Measurements from ENCODE around the gene CD300H.

Gene CD300H

DNA sequence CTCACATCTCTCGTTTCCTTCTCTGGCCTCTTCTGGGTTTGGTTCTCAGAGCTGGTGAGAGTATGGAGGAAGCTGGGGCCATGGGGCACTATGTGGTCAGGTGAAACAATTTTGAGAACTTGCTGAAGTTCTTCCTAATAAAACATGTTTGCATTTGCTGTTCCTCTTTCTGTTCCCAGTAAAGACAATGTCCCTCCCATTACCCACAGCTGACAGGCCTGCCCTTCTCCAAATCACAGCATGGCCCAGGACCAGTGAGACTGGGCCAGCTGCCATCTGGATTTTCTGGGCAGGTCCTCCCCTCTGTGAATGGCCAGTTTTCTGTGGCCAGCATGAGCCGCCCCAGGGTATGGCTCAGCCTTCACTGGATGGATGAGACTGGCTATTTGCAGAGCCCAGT is at the start of gene CD300H:
Gene CD300H (minus strand): TSS at position 113 of the 400 bp plus-strand sequence.
- DNase-seq: peak; percentile 3 to 33

DNA sequence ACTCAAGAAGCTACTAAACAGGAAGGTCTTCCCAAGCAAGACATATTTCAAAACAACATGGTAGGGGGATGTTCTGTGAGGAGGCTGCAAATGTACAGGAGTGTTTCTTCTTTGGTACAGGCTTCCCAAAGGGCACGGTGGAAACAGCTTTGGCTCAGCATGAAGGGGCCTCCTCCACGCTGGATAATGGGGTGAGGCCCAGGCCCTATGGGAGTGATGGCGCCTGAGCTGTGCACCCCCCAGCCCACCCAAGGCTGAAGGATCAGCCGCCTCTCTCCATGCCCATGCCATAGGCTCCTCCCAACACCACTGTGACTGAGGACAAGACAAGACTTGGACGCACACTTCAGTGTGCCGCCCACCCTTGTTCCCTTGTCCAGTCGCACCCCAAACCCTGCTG is 49.4 kb upstream of the CD300H start:
- no peak for DNase-seq

DNA sequence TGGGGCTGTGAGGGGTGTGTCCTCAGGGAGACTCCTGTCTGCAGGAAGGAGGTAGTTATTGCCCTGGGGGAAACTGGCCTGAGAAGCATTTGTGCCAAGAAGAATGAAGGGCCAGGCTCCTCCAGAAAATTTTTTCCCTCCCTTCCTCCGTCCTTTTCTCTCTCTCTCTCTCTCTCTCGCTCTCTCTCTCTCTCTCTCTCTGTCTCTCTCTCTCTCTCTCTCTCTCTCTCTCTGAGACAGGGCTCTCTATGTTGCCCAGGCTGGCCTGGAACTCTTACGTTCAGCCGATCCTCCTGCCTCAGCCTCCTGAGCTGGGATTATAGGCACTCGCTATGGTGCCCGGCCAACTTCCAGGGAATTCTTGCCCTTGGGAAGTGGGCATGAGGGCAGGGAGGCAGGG is 44.7 kb upstream of the CD300H start:
- DNase-seq: no peak

DNA sequence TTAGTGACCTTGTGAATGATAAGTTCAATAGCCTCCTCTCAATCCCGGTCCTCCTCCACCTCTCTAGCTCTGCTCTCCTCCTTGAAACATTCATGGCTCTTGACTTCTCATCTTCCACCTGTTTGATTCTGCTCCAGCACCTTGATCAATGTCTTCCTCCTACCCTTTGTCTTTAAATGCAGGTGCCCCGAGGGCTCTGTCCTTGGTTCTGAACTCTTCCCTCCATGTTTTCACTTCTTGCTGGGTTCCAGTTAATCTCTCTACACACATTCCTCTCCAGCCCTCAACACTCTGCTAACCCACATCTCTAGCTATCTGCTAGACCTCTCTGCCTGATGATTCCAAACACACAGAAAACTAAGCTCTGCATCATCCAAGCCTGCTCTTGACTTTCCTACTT is 42.8 kb upstream of the CD300H start:
- no peak for DNase-seq

DNA sequence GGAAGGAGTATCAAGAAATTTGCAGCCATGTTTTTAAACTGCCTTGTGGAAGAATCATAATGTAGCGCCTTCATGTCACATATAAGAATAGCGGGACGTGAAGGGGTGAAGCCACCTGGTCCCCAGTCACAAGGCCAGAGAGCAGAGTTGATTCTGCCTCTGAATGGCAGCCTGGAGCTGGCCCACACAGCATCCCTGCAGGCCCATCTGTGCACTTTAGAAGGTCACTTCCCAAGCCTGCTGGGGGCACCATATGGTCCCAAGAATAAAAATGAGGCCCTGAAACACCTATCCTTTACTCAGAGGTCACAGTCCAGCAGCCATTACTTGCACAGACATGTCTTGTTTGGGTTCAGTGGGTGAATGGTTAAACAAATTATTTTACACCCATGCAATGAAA is 41.2 kb upstream of the CD300H start:
- DNase-seq: no peak

DNA sequence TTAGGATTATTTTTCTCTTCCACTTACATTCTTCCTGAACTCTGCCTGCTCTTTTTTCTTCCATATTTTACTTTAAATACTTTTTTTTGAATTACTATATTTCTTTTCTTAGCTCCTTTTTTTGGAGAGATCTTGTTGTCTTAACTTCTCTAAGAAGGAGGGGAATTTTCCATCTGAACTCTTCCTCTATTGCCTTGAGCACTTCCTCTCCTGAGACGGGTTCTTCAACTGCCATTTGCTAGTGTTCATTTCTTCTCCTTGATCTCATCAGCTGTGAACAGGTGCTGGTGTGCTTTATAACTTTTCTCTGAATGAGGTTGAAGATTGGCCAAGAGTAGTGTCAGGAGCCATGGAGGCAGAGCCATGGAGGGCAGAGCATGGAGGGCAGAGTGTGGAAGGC is 39.9 kb upstream of the CD300H start:
- no peak for DNase-seq

DNA sequence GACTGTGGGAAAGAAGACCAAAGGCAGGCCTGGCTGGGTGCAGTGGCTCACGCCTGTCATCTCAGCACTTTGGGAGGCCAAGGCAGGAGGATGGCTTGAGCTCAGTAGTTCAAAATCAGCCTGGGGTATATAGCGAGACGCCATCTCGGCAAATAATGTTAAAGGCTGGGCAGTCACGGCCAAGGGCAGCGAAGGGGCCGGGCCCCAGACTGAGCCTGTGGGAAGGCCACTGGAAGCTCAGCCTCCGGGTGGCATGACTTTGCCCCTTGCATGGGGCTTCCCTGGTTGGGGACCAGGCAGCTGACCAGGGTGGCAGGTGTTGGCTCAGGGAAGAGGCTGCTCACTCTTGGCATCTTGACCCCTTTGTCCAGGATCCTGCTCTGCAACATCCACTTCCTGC is 38.7 kb upstream of the CD300H start:
- no peak for DNase-seq

DNA sequence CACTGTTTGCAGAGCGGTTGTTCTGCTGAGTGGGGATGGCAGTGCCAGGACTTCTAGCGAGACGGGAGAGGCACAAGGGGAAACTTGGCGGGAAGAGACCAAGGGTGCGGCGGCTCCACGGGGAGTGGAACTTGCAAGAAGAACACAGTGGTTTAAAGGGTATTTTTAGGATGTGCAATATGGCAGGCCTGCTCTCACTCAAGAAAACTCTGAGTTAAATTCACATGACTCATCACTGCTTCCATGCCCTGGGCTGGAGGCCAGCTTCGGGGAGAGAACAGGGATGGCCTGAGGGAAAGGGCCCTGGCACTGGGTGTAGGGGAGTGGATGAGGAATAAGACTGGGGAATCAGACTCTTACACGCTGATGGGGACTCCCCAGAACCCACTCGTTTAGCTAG is 38.1 kb upstream of the CD300H start:
- DNase-seq: no peak

DNA sequence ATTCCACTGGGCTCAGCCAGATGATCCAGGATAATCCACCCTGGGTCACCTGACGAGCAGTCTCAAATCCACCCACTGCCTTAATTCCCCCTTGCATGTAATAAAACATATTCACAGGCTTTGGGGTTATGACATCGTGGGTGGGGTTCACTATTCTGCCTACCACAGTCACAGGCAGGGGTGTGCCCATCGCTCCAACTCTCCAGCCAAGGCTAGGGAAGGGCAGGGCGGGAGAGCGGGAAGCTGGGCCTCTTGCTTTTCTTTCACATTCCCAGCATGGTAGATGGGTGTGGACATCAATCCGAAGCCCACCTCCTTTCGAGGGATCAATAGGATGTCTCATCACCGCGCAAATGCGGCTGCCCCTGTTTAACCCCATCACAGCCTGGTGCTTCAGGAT is 37.5 kb upstream of the CD300H start:
- DNase-seq: no peak

DNA sequence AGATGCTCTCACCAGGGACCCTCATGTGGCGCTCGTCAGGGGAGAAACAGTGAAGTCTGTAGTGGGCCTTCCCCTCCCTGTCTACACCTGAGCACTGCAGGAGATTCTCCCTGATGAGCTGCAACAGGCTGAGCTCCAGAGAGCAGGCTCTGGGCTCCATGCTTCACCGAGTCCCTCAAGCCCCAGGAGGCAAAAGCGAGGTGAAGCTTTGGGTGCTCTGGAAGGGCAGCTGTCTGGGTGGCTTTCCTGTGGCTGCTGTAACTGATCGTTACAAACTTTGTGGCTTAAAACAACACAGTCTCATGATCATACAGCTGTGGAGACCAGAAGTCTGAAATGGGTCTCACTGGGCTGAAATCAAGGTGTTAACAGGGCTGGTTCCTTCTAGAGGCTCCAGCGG is 36.9 kb upstream of the CD300H start:
- no peak for DNase-seq

DNA sequence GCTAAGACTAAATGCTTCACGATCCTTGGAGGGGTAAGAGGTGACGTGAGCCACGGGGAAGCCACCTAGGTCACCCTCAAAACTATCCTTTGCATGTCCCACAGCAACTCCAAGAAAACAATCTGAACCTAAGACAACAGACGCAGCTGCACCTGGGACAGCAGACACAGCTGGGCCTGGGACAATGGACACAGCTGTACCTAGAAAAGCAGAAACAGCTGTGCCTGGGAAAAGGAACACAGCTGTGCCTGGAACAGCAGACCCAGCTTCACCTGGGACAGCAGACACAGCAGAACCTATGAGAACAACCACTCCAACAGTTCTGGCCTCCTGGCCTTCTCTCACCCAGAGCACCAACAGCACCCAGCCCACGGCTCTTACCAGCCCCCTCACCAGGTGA is 36.4 kb upstream of the CD300H start:
- DNase-seq: no peak

DNA sequence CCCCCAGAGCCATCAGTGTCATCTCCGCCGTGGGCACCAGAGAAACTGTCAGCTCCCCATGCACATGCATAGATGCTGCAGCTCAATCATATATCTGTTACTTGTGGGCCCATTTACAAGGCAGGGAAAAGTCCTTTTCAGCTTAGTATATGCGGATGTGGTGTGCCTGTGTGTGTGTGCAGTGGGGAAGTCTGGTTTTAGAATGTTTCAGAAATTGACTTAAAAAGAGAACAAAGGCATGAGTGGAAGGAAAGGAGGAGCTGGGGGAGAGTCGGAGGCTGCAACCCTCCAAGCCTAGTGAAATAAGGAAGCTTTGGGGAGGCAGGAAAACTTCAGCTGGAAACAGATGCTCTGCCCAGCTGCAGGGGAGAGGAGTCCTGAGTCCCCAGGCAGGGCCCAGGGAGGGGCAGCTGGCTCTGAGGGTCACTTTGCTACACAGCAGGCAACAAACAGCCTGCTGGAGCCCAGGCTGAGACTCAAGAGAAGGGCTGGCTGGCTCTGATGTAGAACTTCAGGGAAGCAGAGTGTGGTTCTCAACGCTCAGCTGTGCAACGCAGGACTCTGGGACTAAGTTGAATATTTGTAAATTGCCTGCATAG is 35.8 kb upstream of the CD300H start:
- no peak for DNase-seq

DNA sequence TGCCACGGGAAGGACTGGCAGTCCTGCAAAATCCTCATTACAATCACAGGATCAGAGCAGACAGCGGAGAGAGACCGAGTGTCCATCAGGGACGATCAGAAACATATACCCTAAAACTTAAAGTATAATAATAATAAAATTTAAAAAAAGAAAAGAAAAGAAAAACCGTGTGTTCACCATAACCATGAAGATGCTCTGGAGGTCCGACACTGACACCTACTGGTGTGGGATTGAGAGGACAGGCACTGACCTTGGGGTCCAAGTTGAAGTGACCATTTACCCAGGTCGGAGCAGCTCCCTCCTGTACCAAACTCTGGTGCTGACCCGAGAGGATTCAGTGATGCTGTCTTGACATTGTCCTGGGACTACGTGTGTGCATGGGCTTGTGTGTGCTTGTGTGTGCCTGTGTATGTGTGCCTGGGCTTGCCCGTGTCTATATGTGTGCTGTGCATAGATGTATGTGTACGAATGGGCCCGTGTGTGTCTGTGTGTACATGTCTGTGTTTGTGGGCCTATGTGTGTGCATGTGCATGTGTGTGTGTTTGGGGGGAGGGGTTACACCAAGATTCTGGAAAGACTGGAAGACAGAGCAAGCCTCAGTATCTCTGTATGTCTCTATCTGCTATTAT is 34.7 kb upstream of the CD300H start:
- DNase-seq: peak; percentile 31 to 35

DNA sequence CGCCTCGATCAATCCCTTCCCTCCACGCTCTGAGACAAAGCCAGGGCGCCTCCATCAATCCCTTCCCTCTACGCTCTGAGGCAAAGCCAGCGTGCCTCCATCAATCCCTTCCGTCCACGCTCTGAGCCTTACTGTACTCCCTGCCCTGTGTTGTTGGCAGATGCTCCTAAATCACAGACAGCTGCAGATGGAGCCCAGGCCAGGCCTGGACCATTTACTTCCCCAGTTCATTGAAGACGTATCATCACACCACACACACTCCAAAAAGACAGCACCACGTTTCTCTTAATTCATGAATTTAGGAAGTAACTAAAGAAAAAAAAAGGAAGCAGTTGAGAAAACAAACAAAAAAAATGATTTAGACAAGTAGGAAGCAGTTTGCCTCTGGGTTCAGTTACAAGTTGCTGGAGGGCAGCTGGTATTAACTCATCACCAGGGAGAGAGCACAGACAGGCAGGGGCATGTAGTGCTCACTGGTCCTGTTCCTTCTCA is 32.2 kb upstream of the CD300H start:
- DNase-seq: peak in 1 of 2 donors; percentile 31

DNA sequence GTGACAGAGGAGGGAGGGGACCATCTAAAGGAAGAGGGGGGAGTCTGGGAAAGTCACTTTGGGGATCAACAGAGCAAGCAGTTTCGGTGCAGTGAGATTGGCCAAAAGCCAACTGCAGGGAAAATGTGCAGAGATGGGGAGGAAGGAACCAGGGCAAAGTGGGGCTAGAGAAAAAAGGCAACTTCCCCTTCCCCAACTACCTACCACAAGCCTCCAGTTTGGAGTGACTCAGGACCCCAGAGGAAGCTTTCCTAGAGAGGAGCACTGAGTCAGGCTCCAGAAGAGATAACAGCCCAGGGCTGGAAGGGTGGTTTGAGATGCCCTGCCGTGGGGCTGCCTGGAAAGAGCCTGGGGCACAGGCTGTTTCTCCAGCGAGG is 31.7 kb upstream of the CD300H start:
- DNase-seq: no peak

DNA sequence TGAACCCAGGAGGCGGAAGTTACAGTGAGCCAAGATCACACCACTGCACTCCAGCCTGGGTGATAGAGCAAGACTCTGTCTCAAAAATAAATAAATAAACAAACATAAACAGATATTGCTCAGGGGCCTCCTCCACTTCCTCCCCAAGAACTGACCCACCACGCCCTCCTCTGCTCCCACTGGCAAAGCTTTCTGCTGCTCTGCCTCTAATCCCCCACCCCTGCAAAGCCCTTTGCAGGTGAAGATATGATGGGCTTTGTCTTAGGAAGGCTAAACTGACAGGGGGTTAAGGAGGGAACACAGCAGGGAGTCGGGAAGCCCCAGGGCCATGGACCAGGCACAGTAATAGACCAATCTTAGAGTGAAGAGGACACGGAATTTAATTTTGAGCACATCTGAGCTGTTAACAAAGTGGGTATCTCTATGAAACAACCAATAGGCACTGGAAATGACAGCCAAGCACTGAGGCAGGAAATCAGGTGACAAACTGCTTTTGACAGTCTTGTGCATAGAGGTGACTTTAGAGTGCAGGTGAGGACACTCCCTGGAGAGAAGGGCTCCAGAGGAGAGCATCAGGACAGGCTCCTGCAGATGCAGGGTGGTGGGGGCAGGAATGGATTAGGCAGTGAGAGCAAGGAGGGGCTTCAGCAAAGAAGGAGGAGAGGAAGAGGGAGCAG is 31.2 kb upstream of the CD300H start:
- DNase-seq: no peak

DNA sequence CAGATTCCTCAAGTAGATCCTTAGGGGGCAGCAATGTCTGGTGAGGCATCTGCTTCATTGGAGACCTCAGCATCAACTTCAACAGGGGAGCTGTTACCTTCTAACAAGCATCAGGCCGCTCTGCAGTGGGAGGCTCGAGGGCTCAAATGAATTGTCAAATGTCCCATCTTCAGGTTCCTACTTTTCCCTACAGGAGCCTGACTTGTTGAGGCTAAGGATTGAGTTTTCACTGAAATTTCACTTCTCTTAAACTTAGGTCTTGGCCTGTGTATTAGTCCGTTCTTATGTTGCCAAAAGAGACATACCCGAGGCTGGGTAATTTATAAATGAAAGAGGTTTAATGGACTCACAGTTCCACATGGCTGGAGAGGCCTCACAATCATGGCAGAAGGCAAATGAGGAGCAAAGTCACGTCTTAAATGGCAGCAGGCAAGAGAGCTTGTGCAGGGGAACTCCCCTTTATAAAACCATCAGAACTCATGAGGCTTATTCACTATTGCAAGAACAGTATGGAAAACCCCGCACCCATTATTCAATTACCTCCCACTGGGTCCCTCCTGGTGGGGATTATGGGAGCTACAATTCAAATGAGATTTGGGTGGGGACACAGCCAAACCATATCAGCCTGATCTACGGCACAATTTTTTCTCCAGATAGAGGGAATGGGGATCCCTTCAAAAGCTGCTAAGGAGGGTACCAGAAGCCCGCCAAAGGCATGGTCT is 29.9 kb upstream of the CD300H start:
- DNase-seq: no peak

DNA sequence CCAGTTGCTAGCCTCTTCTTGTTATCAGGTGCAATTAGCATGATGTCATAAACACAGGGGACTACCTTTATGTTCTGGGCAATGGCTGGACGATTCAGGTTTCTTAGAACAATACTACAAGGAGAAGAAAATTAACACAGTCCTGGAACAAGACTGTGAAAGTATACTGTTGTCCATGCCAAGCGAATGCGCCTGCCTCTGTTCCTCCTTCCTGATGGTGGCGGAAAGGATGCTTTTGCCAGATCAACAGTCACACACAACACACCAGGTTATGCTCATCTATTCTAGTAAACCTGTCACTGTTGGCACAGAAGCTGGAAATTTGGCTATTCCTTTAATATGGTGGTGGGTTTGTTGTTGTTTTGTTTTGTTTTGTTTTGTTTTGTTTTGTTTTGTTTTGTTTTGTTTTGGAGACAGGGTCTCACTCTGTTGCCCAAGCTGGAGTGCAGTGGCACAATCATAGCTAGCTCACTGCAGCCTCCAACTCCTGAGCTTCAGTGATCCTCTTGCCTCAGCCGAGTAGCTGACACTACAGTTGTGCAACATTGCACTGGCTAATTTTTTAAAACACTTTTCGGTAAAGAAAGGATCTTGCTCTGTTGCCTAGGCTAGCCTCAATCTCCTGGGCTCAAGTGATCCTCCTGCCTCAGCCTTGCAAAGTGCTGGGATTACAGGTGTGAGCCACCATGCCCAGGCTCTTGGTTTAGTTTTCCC is 27.9 kb upstream of the CD300H start:
- DNase-seq: no peak

DNA sequence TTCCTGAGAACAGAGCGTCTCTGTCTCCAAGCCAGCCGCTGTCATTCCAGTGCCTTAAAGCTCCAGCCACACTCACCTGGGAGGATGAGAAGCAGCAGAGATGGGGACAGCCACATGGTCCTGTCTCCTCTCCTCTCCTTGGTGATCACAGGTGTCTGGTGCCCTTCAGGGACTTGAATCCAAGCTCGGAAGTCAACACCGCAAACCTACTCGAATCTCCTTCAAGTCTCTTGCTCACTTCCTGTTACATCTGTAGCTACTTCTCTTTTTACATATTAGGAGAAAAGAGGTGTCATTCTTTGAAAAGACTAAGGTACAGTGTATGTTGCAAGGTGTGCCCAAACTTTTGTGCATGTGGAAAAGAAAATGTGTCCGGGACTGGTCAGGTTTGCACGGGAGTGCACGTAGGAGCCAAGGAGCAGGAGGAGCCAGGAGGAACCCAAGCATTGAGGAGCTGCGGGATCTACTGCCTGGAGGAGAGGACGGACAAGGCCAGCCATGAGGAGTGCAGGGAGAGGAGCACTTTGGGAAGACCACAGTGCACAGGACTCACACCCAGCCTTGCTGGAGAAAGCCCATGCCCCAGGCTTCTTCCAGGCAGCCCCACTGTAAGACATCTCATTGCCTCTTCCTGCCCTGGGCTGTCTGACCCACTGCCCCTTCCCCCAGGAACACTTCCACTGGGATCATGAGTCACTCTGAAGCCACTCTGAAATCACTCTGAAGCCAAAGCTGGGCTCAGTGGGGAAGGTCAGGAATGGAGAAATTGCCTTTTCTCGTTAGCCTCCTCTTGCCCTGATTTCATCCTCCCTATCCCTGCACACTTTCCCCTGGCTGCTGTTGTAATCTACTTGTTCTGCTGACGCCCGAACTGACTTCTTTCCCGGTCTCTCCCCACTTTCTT is 25.0 kb upstream of the CD300H start, which contains the start of gene CD300LD:
Gene CD300LD (minus strand): TSS at position 197 of the 904 bp plus-strand sequence. CDS start 81 bp downstream, at position 116.
- DNase-seq: no peak

DNA sequence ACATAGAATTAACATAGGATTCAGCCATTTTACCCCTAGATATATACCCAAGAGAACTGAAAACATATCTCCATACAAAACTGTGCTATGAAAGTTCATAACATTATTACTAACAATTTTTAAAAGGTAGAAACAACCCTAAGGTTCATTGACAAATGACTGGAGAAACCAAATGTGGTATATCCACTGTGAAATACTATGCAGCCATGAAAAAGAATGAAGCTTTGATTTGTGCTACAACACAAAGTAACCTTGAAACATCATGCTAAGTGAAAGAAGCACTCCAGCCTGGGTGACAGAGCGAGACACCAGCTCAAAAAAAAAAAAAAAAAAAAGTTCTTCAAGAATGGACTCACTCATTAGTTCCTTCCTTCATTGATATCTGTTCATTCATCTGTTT is 24.2 kb upstream of the CD300H start:
- DNase-seq: no peak

DNA sequence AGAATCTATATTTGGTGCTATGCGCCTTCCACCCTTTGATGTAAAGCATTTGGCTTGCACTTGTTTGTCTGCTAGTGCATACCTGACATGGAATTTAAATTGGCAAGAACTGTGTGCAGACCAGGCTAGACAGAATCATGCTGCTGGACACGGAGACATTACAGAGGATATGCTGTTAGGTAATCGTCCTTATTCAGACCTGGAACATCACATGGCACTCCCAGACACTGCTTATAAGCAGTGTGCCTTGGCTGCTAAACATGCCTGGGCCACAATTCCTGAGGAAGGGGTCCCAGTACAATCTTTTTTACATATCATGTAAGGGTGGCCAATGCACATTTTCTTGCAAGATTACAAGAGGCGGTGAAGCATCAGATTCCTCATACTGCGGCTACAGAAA is 18.4 kb upstream of the CD300H start:
- no peak for DNase-seq
